CD4-positive, alpha-beta T cell treated with Interleukin-15 for 4 hours (primary cell): ENCODE data around the gene HNMT.
"Not testable (repeated sequence)": the region's sequence is repeated elsewhere in the genome, so short reads cannot be mapped to it uniquely, and the experiment has no call there.

Experiments
- DNase-seq: peaks from one replicate; pipeline ENCODE4 v3.0.0-alpha.2; 2020; ENCODE audit warnings: low spot score

HNMT gene

DNA sequence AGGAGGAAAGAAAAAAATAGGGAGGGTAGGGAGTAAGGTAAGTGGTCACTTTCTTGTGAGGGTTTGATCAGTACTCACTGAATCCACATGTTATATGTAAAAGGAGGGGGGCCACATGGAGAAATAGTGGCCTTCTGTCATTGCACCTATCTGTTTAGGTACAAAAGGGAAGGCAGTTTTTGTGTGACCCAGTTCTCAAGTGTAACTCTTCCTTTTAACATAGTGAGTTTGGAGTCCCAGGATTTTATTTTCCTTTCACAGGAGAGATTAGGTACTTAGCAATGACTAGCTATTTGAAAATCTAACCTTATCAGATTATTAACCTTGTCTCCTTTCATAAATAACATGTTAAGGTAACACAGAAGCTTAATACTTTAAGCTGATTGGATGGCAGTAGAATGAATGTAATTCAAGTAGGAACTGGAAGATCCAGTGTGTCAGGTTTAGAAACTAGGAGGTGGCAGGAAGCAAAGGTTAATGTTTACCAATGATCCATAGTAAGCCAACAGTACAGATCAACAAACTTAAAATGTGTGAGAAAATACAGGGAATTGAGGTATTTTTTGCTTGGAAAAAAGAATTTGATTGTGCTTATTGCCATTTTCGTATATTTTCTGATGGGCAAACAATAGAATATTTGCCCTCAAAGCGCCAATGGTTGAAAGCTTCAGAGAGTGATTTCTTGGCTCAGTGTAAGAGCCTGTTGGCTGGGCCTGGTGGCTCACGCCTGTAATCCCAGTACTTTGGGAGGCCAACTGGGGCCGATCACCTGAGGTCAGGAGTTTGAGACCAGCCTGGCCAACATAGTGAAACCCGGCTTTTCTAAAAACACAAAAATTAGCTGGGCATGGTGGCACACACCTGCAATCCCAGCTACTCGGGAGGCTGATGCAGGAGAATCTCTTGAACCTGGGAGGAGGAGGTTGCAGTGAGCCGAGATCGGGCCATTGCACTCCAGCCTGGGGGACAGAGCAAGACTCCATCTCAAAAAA, 11.3 kb downstream of the HNMT start:
- no peak for DNase-seq

DNA sequence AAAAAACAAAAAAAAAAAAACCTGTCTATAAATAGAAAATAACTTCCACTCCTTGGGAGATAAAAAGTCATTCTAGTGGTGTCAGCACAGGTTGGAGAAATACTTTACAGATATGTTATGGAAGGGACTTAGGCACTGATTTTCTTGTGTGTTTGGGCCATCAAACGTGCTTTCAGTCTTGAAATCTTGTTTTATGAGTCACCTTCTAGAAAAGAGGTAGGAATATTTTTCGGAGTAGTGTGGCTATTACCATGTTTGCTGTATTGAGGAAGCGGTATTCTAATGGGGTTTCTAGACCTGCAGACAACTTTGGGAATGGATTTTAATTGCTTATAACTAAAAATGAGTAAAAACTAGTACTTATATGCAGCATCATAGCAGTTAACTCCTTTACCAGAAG, 12.0 kb downstream of the HNMT start:
- DNase-seq, result no peak

DNA sequence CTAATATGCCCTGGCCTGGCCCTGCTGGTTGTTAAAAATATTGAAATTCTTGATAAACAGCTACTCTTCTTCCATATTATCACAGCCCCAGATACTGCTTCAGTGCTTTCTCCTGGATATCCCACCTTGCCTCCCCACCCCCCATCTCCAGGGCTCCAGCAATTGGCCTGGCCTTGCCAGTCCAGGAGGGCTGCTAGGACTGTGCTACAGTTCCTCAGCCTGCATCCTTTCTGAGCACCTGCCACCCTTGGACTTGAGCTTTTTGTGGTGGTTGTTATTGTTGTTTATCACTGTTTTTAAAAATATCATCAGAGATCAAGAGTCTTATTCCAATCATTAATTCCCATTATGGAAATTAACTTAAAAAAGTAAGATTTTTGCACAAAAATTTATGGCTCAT, 13.5 kb downstream of the HNMT start:
- DNase-seq, result no peak

DNA sequence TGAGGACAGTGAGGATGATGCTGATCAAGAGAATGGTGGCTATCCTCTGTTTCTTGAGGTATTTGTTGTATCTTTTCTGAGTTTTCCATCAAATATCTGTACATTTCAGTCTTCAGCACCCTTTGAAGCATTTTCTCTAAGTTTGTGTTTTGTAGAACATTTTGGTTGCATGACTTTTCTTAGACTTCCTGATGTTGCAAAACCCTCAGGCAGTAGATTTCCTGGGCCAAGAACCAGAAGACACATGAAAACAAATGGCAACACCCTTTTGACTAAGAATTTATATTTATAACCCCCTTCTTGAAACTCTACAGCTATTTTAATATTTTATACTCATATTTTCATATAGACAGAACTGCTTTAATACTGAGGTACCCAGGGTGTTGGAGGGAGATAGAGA, 16.2 kb downstream of the HNMT start:
- no peak for DNase-seq

DNA sequence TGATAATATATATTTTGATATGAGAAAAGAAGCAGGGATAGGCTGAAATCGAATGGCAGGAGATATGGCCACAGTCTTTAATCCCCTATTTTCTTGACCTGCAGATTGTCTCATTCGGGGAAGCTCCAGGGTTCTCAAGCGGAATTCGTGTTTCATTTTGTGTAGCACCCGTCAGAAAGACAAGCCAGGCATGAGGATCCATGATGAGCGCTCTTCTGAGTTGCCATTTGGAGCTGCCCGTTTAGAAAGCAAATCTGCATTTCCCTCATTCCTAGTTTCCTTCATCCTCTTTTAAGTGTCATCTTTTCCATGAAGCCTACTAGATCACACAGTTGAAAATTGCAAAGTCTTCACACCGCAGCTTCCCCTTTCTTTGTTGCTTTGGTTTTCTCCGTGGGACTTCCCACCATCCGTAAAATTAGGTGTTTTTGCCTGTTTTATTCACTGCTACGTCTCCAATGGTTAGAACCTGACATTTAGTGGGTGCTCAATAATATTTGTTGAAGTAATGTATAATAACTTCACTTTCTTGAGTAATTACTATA, 16.9 kb downstream of the HNMT start:
- DNase-seq, result no peak

DNA sequence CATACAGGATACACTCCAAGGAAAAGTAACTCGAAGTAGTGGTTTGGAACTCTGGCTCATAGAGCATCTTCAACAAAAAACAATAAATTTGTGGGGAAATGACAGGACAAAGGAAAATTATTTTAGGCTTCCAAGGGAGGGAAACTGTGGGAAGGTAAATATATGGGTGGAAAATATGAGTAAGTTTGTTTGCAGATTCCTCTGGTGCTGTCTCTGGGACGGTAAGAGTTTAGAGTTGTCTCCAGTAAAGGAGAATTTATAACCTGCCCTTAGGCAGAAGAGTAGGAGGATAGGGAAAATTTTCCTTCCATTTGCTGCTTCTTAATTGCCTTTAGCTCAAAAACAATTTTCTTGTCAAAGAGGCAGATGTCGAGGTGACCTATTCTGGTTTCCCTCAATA, 19.3 kb downstream of the HNMT start:
- no peak for DNase-seq

DNA sequence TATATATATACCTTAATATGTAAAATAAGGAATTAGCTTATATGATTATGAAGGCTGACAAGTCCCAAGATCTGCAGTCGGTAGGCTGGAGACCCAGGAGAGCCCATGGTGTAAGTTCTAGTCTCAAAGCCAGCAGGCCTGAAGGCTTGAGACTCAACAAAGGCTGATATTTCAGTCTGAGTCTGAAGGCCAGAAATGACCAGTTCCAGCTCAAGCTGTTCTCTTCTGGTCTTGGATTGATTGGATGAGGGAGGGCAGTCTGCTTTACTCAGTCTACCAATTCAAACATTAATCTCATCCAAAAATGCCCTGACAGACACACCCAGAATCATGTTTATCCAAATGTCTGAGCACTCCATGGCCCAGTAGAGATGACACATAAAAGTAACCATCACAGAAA, 22.0 kb downstream of the HNMT start:
- DNase-seq, result no peak

DNA sequence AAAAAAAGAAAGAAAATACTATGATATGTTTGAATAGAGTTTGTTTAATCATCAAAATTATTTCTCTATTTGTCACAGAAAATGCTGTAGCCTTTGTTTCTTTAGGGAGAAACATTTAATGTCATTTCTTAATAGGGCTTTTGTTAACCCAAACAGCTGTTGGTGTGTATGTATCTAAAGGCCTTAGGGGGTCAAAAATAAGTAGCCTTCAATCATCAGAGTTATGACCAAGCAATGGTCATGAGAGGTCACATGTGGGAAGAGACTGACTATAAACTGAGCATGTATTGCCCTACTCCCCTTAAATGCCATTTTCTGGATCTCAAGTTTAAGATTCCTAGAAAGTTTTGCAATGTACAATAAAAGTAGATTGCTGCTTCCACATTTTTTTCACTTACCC, 22.7 kb downstream of the HNMT start:
- DNase-seq, result no peak

DNA sequence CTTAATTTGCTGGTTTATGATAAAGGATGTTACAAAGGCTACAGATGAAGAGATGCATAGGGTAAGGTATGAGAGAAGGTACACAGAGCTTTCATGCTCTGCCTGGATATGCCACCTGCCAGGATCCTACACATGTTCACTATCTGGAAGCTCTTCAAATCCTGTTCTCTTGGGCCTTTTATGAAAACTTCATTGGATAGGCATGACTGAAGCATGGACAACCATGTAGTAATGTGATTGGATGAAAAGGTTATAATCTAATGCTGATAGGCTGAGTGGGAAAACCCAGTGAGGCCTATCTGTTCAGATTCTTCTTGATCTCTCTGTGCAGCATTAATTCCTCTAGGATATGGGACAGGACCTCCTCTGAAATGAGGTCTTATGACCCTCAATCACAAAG, 26.8 kb downstream of the HNMT start:
- DNase-seq, result no peak

DNA sequence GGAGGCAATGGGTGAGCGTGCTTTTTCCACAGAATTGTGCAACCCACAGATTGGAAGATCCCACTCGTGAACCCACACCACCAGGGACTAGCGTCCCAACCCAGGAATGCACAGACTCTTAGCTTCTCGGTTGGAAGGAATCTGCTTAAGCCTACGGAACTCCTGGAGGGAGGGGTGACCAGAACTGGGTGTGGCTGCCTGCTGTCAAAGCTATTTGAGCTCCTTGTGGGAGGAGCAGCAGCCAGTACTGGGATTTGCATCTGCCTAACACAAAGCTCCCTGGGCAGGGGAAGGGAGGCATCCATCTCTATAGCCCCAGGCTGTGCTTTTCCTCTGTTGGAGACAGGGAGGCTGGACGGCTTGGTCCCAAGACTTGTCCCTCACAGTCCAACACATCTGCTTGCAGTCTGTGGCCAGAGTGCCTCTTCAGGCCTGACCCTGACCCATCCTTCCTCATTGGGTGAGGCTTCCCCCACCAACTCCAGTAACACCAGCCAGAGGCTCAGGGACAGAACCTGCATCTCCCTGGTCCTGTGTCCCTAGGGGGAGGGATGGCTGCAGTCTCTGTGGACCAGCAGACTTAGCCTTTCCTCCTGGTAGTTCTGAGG, 27.9 kb downstream of the HNMT start:
- no peak for DNase-seq

DNA sequence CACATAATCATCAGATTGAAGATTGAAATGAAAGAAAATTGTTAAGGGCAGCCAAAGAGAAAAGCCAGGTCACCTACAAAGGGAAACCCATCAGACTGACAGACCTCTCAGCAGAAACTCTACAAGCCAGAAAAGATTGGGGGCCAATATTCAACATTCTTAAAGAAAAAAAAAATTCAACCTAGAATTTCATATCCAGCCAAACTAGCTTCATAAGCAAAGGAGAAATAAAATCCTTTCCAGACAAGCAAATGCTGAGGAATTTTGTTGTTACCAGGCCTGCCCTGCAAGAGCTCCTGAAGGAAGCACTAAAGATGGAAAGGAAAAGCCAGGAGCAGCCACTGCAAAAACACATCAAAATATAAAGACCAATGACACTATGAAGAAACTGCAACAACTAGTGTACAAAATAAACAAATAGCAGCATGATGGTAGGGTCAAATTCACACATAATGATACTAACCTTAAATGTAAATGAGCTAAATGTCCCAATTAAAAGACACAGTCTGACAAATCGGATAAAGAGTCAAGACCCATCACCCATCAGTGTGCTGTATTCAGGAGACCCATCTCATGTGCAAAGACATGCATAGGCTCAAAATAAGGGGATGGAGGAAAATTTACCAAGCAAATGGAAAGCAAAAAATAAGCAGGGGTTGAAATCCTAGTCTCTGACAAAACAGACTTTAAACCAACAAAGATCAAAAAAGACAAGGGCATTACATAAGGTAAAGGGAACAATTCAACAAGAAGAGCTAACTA, 29.6 kb downstream of the HNMT start:
- DNase-seq, result not testable (repeated sequence)

DNA sequence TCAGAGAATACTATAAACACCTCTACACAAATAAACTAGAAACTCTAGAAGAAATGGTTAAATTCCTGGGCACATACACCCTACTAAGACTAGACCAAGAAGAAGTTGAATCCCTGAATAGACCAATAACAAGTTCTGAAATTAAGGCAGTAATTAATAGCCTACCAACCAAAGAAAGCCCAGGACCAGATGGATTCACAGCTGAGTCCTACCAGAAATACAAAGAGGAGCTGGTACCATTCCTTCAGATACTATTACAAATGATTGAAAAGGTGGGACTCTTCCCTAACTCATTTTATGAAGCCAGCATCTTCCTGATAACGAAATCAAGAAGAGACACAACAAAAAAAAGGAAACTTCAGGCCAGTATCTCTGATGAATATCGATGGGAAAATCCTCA, 31.1 kb downstream of the HNMT start:
- DNase-seq, result not testable (repeated sequence)

DNA sequence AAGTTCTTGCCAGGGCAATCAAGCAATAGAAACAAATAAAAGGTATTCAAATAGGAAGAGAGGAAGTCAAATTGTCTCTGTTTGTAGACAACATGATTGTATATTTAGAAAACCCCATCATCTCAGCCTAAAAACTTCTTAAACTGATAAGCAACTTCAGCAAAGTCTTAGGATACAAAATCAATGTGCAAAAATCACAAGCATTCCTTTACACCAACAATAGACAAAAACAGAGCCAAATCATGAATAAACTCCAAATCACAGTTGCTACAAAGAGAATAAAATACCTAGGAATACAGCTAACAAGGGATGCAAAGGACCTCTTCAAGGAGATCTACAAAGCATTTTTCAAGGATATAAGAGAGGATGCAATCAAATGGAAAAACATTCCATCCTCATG, 31.9 kb downstream of the HNMT start:
- not testable (repeated sequence) for DNase-seq

DNA sequence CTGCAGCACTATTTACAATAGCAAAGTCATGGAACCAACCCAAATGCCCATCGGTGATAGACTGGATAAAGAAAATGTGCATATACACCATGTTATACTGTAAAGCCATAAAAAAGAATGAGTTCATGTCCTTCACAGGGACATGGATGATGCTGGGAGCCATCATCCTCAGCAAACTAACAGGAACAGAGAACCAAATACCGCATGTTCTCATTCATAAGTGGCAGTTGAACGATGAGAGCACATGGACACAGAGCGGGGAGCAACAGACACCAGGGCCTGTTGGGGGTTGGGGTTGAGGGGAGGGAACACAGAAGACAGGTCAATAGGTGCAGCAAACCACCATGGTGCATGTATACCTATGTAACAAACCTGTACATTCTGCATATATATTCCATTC, 33.5 kb downstream of the HNMT start:
- no peak for DNase-seq

DNA sequence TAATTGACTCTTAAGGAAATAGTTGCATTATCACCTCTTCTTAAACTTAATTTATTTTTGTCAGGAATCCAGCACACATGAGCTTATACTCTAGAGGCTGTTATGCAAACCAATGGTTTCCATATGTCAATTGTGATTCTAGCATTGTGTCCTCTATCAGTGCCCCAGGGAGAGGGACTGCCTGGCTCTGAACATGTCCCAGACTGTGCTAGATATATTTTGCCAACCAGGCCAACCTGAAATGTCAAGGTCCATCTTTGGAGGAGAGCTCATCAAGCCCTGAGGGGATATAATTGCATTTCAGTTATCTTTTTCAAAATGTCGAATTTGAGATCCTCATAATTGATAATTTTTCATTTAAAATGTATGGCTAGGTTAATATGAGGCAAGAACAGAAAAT, 34.2 kb downstream of the HNMT start:
- no peak for DNase-seq

DNA sequence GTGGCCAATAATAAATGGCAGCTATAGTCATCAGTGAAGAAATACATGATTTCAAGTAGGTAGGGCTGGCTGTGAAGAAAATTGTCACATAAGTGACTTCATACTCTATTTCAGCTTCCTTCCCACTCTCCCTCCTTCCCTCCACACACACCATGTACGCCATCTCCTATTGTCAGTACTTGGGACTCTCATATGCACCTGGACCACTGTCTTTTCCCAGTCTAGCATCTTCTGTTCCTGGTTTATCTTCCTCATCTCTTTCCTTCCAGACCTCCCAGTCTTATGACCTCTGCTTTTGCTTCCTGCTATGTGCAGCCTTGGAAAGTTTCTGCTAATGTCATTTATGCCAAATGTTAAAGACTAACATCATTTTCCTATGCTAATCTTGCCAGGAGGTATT, 35.0 kb downstream of the HNMT start:
- DNase-seq, result no peak

DNA sequence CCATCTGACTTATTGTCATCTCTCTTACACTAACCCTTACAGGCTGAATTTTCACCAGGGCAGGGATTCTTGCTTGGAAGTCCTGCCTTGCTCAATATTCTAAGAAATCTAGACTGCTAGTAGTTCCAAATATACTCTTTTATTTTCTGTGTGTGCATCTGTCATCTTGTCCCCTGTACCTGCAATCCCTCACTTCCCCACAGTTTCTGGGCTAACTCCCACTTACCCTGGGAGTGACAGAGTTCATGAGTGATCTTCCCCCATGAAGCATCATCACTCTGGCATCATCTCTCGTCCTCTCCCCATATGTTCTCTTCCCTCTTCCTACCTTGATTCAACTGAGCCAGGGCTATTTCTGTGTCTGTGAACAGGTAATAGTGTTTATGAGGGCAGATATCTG, 35.7 kb downstream of the HNMT start:
- no peak for DNase-seq

DNA sequence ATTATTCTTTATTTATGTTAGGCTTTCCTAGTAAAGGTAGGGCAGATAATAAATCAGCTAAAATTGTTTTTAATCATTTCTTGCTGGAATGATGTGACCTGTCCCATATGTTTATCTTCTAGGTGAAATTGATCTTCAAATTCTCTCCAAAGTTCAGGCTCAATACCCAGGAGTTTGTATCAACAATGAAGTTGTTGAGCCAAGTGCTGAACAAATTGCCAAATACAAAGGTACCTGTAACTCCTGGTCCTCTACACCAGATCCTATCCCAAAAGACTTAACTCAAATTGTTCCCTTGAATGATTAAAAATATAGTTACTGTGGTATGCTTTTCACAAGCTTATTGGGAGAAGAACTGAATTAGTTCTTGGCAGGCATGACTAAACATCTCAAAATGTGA, 36.5 kb downstream of the HNMT start:
- DNase-seq, result no peak

DNA sequence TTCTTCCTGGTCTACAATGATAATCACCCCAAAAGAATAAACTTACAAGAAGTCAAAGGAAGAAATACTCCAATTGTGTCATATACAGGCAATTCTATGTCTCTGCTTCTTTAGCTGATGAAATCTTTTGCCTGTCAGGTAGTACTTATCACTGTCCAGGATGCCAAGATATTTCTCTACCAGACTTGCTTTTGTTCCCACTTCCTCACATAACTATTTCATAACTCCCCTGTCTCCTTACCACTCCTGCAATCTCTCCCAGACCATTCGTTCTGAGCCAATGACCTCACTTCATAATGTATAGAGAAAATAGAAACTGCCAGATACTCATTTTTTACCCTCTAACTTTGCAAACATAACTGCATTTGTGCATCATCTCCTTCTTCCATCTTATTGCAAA, 39.1 kb downstream of the HNMT start:
- no peak for DNase-seq

DNA sequence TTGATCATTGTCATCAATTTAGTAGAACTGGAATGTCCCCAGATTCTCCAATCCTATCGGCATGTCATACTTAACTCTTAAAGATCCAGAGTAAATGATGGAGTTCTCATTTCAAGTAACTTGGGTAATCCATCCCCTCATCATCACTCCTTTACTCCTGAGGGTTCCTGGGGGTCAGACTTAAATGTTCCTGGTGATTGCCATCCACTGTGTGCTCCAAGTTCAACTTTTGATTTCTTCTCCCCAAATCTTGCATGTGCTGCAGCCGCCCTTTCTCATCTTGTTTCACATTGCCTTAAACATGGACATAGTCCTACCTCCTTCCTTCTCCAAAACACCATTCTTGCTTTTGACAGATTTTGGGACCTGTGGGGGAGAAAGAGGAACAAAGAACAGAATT, 43.2 kb downstream of the HNMT start:
- no peak for DNase-seq

DNA sequence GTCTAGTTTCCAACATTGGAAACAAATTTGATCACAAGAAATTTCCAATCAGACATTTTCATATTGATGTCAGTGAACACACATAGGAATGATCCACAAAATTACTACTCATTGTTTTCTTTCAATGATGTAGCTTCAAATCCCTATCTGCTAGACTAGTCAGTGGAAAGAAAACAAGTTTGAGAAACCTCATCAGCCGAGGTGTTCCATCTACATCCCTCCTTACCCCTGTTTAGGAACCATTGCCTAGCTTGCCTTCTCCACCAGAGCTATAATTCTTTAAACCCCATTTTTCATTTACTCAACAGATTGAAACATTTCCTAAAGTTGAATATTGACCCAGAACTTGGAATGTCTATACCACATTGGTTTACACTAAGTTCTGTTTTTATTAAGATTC, 45.3 kb downstream of the HNMT start:
- no peak for DNase-seq

DNA sequence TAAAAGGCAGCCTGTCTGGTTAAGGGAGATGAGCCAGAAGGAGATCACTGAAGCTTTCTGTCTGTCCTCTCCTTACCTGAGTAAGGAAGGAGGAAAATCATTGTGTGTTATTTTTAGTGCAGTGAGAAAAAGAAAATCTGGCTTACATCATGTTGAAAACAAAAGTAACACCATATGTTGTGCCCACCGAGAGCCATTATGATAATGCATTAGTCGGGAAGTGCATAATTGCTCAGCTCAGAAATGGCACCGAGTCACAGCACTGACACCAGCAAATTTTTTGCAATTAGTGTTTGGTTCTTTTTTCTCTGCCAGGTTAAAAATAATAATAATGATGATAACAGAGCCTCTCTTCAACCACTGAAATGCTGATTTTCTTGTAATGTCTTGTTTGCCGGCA, 46.6 kb downstream of the HNMT start:
- DNase-seq, result no peak

DNA sequence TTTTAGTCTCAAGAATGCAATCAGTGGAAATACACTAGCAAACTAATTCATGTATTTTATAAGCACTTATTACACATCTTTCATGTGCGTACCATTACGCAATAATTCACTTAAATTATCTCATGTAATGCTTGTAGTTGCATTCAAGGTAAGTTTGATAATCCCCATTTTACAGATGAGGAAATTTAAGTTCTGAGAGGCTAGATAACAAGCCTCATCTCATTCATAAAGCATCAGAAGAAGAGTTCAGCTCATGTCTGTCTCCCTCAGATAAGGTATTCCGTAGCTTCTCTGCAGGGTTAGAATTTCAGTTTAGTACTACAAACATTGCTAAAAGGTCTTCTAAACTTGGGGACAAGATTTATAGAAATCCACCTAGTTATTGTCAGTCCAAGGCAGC, 47.8 kb downstream of the HNMT start:
- no peak for DNase-seq
